GM12878 (cell line): ENCODE data around the gene NEMP2. TPM values are rescaled to one million over a fixed set of nuclear protein-coding genes. Genes with fewer than 3 reads are reported as not detected.

ENCODE experiments used
- ATF7 ChIP-seq: fragments of 450-650 bp; IDR thresholded peaks from 2 replicates; pipeline ENCODE4 v1.6.1; 2016; ENCODE audit warnings: low read depth, mild to moderate bottlenecking
- CBX5 ChIP-seq: sonication (generic); IDR thresholded peaks from 2 replicates; pipeline ENCODE4 v1.6.1; 2016; ENCODE audit warnings: low read depth, moderate library complexity, mild to moderate bottlenecking, inconsistent platforms
- CREB1 ChIP-seq: IDR thresholded peaks from 2 replicates; pipeline ENCODE4 v1.6.1; 2012; ENCODE audit warnings: low read depth, mild to moderate bottlenecking, inconsistent platforms
- CUX1 ChIP-seq: IDR thresholded peaks from 2 replicates; pipeline ENCODE4 v1.6.1; 2012; ENCODE audit warnings: improper control_type of control experiment, low read depth, low read length; ENCODE audit not compliant: insufficient replicate concordance
- FOXM1 ChIP-seq: IDR thresholded peaks from 2 replicates; pipeline ENCODE4 v1.6.1; 2012; ENCODE audit warnings: low read depth, mild to moderate bottlenecking, inconsistent platforms, low read length, moderate library complexity
- HDAC6 ChIP-seq: fragments of 200-600 bp; sonication (generic); IDR thresholded peaks from one replicate; pipeline ENCODE4 v1.8.0; 2017; ENCODE audit warnings: antibody characterized with exemption; ENCODE audit not compliant: unreplicated experiment
- IKZF2 ChIP-seq, 2 experiments: fragments of 450-650 bp; IDR thresholded peaks; 2 replicates each; pipeline ENCODE4 v1.6.1; 2017; ENCODE audit warnings: mild to moderate bottlenecking in 2 of 2, moderate library complexity in 2 of 2
- MEF2B ChIP-seq: fragments of 450-650 bp; IDR thresholded peaks from 2 replicates; pipeline ENCODE4 v1.6.1; 2018; ENCODE audit warnings: mild to moderate bottlenecking, moderate library complexity; ENCODE audit not compliant: partially characterized antibody, poor library complexity, severe bottlenecking
- MYC ChIP-seq: IDR thresholded peaks from 2 replicates; pipeline ENCODE4 v1.6.1; 2011; ENCODE audit warnings: mild to moderate bottlenecking, low read length, moderate library complexity, inconsistent platforms; ENCODE audit not compliant: insufficient read depth, insufficient replicate concordance, insufficient read length, severe bottlenecking
- NFIC ChIP-seq: IDR thresholded peaks from 2 replicates; pipeline ENCODE4 v1.6.1; 2012; ENCODE audit warnings: low read depth, mild to moderate bottlenecking, inconsistent platforms, low read length, moderate library complexity
- NFYB ChIP-seq: IDR thresholded peaks from 2 replicates; pipeline ENCODE4 v1.6.1; 2011; ENCODE audit warnings: low read depth, mild to moderate bottlenecking, low read length, improper control_type of control experiment, moderate library complexity; ENCODE audit not compliant: insufficient read depth
- NRF1 ChIP-seq: conservative IDR thresholded peaks from 2 replicates; pipeline ENCODE4 v1.6.1; 2011; ENCODE audit warnings: mild to moderate bottlenecking, low read depth, low read length, improper control_type of control experiment
- SREBF1 ChIP-seq: IDR thresholded peaks from 2 replicates; pipeline ENCODE4 v1.6.1; 2012; ENCODE audit warnings: mild to moderate bottlenecking, low read length
- TAF1 ChIP-seq: IDR thresholded peaks from 2 replicates; pipeline ENCODE4 v1.6.1; 2011; ENCODE audit warnings: mild to moderate bottlenecking, low read depth, low read length, borderline replicate concordance
- YBX1 ChIP-seq: fragments of 450-650 bp; IDR thresholded peaks from 2 replicates; pipeline ENCODE4 v1.6.1; 2016; ENCODE audit warnings: antibody characterized with exemption
- ZNF24 ChIP-seq: fragments of 450-650 bp; IDR thresholded peaks from 2 replicates; pipeline ENCODE4 v1.6.1; 2017; ENCODE audit warnings: antibody characterized with exemption, mild to moderate bottlenecking
- polyA plus RNA-seq, 11 experiments: library from polyadenylated mRNA; depleted of rRNA in 4 of 11; unstranded in 6 of 11; stranded (reverse) in 5 of 11; fragments of >200 nt; fragmentation: Nextera tagmentation in 4 of 11; fragmentation: Illumina TruSeq in 1 of 11; extraction: Ambion mirVana in 4 of 11; extraction: Trizol in 1 of 11; gene quantifications; 1 replicate in 1 of 11; 2 replicates in 10 of 11; pipeline versions ENCODE4 v1.2.1 to v1.2.3, GENCODE V29; 2011 to 2016; ENCODE audit warnings: inconsistent platforms in 2 of 11, missing spikeins in 2 of 11, low read depth in 1 of 11
- total RNA-seq, 4 experiments: library from RNA; depleted of rRNA in 3 of 4; stranded (reverse); fragments of >200 nt in 3 of 4; fragmentation: Illumina TruSeq in 1 of 4; extraction: Trizol in 1 of 4; gene quantifications; 2 replicates each; pipeline versions ENCODE4 v1.2.1 to v1.2.3, GENCODE V29; 2013 to 2021
- TF ChIP-seq, protein P1 (sequence below): fragments of 150-350 bp; IDR thresholded peaks from 2 replicates; pipeline ENCODE4 v1.6.1; 2014; ENCODE audit warnings: mild to moderate bottlenecking, low read depth, low read length
- TF ChIP-seq, protein P2 (sequence below): fragments of 450-650 bp; formaldehyde crosslinking; IDR thresholded peaks from 2 replicates; pipeline ENCODE4 v1.4.0; 2020; ENCODE audit warnings: mild to moderate bottlenecking, moderate library complexity
- TF ChIP-seq, protein P3 (sequence below): fragments of 450-650 bp; IDR thresholded peaks from 2 replicates; pipeline ENCODE4 v1.6.1; 2017; ENCODE audit warnings: mild to moderate bottlenecking, low read depth, inconsistent platforms; ENCODE audit not compliant: poor library complexity, severe bottlenecking

Gene NEMP2
- total and polyA plus RNA-seq, 10 of the 15 experiments (the other 5 are each of a cell fraction or from before 2014, with no cell fraction given) = 2.3 to 14.0 (median 8.1) TPM

GRCh38 chr2:190533968-190534309, 583 bp downstream of the NEMP2 start (continued):
- TF ChIP-seq, protein P1, sequence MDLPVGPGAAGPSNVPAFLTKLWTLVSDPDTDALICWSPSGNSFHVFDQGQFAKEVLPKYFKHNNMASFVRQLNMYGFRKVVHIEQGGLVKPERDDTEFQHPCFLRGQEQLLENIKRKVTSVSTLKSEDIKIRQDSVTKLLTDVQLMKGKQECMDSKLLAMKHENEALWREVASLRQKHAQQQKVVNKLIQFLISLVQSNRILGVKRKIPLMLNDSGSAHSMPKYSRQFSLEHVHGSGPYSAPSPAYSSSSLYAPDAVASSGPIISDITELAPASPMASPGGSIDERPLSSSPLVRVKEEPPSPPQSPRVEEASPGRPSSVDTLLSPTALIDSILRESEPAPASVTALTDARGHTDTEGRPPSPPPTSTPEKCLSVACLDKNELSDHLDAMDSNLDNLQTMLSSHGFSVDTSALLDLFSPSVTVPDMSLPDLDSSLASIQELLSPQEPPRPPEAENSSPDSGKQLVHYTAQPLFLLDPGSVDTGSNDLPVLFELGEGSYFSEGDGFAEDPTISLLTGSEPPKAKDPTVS = no peak
- TF ChIP-seq CUX1 (no peak), MYC (no peak), TAF1 (no peak), HDAC6 (no peak), IKZF2 (IDR thresholded peaks at IDR 0.05) (0 out of 4 replicates have a peak, but pooled peaks of 1 of the 2 experiments have one; percentile 25), NFYB (no peak), CBX5 (no peak), NRF1 (no peak), YBX1 (no peak), NFIC (no peak), MEF2B (no peak), ZNF24 (no peak), SREBF1 (no peak), CREB1 (0 out of 2 replicates have a peak, but pooled peaks have one; percentile 56), ATF7 (no peak), FOXM1 (no peak)
- TF ChIP-seq, protein P2, sequence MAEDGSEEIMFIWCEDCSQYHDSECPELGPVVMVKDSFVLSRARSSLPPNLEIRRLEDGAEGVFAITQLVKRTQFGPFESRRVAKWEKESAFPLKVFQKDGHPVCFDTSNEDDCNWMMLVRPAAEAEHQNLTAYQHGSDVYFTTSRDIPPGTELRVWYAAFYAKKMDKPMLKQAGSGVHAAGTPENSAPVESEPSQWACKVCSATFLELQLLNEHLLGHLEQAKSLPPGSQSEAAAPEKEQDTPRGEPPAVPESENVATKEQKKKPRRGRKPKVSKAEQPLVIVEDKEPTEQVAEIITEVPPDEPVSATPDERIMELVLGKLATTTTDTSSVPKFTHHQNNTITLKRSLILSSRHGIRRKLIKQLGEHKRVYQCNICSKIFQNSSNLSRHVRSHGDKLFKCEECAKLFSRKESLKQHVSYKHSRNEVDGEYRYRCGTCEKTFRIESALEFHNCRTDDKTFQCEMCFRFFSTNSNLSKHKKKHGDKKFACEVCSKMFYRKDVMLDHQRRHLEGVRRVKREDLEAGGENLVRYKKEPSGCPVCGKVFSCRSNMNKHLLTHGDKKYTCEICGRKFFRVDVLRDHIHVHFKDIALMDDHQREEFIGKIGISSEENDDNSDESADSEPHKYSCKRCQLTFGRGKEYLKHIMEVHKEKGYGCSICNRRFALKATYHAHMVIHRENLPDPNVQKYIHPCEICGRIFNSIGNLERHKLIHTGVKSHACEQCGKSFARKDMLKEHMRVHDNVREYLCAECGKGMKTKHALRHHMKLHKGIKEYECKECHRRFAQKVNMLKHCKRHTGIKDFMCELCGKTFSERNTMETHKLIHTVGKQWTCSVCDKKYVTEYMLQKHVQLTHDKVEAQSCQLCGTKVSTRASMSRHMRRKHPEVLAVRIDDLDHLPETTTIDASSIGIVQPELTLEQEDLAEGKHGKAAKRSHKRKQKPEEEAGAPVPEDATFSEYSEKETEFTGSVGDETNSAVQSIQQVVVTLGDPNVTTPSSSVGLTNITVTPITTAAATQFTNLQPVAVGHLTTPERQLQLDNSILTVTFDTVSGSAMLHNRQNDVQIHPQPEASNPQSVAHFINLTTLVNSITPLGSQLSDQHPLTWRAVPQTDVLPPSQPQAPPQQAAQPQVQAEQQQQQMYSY = no peak
- TF ChIP-seq, protein P3, sequence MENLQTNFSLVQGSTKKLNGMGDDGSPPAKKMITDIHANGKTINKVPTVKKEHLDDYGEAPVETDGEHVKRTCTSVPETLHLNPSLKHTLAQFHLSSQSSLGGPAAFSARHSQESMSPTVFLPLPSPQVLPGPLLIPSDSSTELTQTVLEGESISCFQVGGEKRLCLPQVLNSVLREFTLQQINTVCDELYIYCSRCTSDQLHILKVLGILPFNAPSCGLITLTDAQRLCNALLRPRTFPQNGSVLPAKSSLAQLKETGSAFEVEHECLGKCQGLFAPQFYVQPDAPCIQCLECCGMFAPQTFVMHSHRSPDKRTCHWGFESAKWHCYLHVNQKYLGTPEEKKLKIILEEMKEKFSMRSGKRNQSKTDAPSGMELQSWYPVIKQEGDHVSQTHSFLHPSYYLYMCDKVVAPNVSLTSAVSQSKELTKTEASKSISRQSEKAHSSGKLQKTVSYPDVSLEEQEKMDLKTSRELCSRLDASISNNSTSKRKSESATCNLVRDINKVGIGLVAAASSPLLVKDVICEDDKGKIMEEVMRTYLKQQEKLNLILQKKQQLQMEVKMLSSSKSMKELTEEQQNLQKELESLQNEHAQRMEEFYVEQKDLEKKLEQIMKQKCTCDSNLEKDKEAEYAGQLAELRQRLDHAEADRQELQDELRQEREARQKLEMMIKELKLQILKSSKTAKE = peak; percentile 79
